ENCODE results near the gene TNS3.

TNS3 gene

GRCh38 chr7:47294556-47295222, 287.2 kb downstream of the TNS3 start:
- Mint-ChIP-seq H3K4me1 (no peaks in the 10 kb centered on the region), H3K27me3 (no peaks in the 10 kb centered on the region), H3K9me3 (no peaks in the 10 kb centered on the region), H3K36me3 (no peaks in the 10 kb centered on the region), H3K27ac (no peak overlapping the region), H3K4me3 (no peak overlapping the region)

- no peaks in the 10 kb centered on the region for H3K4me1 Mint-ChIP-seq
- H3K36me3 Mint-ChIP-seq: no peaks in the 10 kb centered on the region
- H3K4me3 Mint-ChIP-seq: no peak overlapping the region
- H3K27me3 Mint-ChIP-seq: no peaks in the 10 kb centered on the region
- no peak overlapping the region for H3K27ac Mint-ChIP-seq
- H3K9me3 Mint-ChIP-seq: no peaks in the 10 kb centered on the region
These were observed 287.9 kb downstream of the TNS3 start for GRCh38 chr7:47293884-47294555.

GRCh38 chr7:47292832-47293309, 289.0 kb downstream of the TNS3 start:
- Mint-ChIP-seq H3K36me3 (no peaks in the 10 kb centered on the region), H3K9me3 (no peaks in the 10 kb centered on the region), H3K27me3 (no peaks in the 10 kb centered on the region)

GRCh38 chr7:47291461-47292081, 290.3 kb downstream of the TNS3 start:
- no peaks in the 10 kb centered on the region for H3K36me3 Mint-ChIP-seq
- H3K27me3 Mint-ChIP-seq: no peaks in the 10 kb centered on the region
- H3K4me3 Mint-ChIP-seq: no peak overlapping the region
- no peaks in the 10 kb centered on the region for H3K9me3 Mint-ChIP-seq
- H3K27ac Mint-ChIP-seq: no peak overlapping the region
- H3K4me1 Mint-ChIP-seq: no peaks in the 10 kb centered on the region

More at GRCh38 chr7:47292832-47293309, 289.0 kb downstream of the TNS3 start:
- Mint-ChIP-seq H3K4me1 (no peaks in the 10 kb centered on the region), H3K4me3 (no peak overlapping the region), H3K27ac (no peak overlapping the region)

- no peaks in the 10 kb centered on the region for H3K27me3 Mint-ChIP-seq
- H3K4me1 Mint-ChIP-seq: no peaks in the 10 kb centered on the region
- H3K27ac Mint-ChIP-seq: no peak overlapping the region
- H3K36me3 Mint-ChIP-seq: no peaks in the 10 kb centered on the region
- no peaks in the 10 kb centered on the region for H3K9me3 Mint-ChIP-seq
- no peak overlapping the region for H3K4me3 Mint-ChIP-seq
These were observed 291.0 kb downstream of the TNS3 start for GRCh38 chr7:47290867-47291266.

GRCh38 chr7:47290466-47290865, 291.4 kb downstream of the TNS3 start:
- Mint-ChIP-seq H3K9me3 (no peaks in the 10 kb centered on the region), H3K4me3 (no peak overlapping the region), H3K4me1 (no peaks in the 10 kb centered on the region), H3K27me3 (no peaks in the 10 kb centered on the region), H3K27ac (no peak overlapping the region), H3K36me3 (no peaks in the 10 kb centered on the region)

- H3K4me1 Mint-ChIP-seq: no peaks in the 10 kb centered on the region
- H3K27me3 Mint-ChIP-seq: no peaks in the 10 kb centered on the region
- no peak overlapping the region for H3K27ac Mint-ChIP-seq
- no peak overlapping the region for H3K4me3 Mint-ChIP-seq
- H3K36me3 Mint-ChIP-seq: no peaks in the 10 kb centered on the region
- H3K9me3 Mint-ChIP-seq: no peaks in the 10 kb centered on the region
These were observed 293.9 kb downstream of the TNS3 start for GRCh38 chr7:47288060-47288459.

- Mint-ChIP-seq H3K4me3 (no peak overlapping the region), H3K36me3 (no peaks in the 10 kb centered on the region), H3K4me1 (no peaks in the 10 kb centered on the region), H3K9me3 (no peaks in the 10 kb centered on the region), H3K27ac (no peak overlapping the region), H3K27me3 (no peaks in the 10 kb centered on the region)
These were observed 295.9 kb downstream of the TNS3 start for GRCh38 chr7:47285860-47286491.

- Mint-ChIP-seq H3K4me3 (no peak overlapping the region), H3K27me3 (no peaks in the 10 kb centered on the region), H3K36me3 (no peaks in the 10 kb centered on the region), H3K4me1 (no peaks in the 10 kb centered on the region), H3K27ac (no peak overlapping the region), H3K9me3 (no peaks in the 10 kb centered on the region)
These were observed 296.9 kb downstream of the TNS3 start for GRCh38 chr7:47284691-47285635.

- H3K4me1 Mint-ChIP-seq: no peaks in the 10 kb centered on the region
- H3K36me3 Mint-ChIP-seq: no peaks in the 10 kb centered on the region
- no peak overlapping the region for H3K27ac Mint-ChIP-seq
- no peak overlapping the region for H3K4me3 Mint-ChIP-seq
- H3K9me3 Mint-ChIP-seq: no peaks in the 10 kb centered on the region
- no peaks in the 10 kb centered on the region for H3K27me3 Mint-ChIP-seq
These were observed 298.3 kb downstream of the TNS3 start for GRCh38 chr7:47283497-47284131.

GRCh38 chr7:47282790-47283496, 299.0 kb downstream of the TNS3 start:
- H3K4me1 Mint-ChIP-seq: no peaks in the 10 kb centered on the region

GRCh38 chr7:47281966-47282643, 299.8 kb downstream of the TNS3 start:
- no peak overlapping the region for H3K4me3 Mint-ChIP-seq
- no peaks in the 10 kb centered on the region for H3K36me3 Mint-ChIP-seq
- no peak overlapping the region for H3K27ac Mint-ChIP-seq
- no peaks in the 10 kb centered on the region for H3K9me3 Mint-ChIP-seq
- no peaks in the 10 kb centered on the region for H3K27me3 Mint-ChIP-seq
- no peaks in the 10 kb centered on the region for H3K4me1 Mint-ChIP-seq

More at GRCh38 chr7:47282790-47283496, 299.0 kb downstream of the TNS3 start:
- H3K9me3 Mint-ChIP-seq: no peaks in the 10 kb centered on the region
- no peak overlapping the region for H3K27ac Mint-ChIP-seq
- H3K36me3 Mint-ChIP-seq: no peaks in the 10 kb centered on the region
- H3K27me3 Mint-ChIP-seq: no peaks in the 10 kb centered on the region
- no peak overlapping the region for H3K4me3 Mint-ChIP-seq

GRCh38 chr7:47281161-47281560, 300.8 kb downstream of the TNS3 start:
- Mint-ChIP-seq H3K9me3 (no peaks in the 10 kb centered on the region), H3K27me3 (no peaks in the 10 kb centered on the region), H3K4me1 (no peaks in the 10 kb centered on the region), H3K36me3 (no peaks in the 10 kb centered on the region), H3K27ac (no peak overlapping the region), H3K4me3 (no peak overlapping the region)

- no peaks in the 10 kb centered on the region for H3K4me1 Mint-ChIP-seq
- no peak overlapping the region for H3K4me3 Mint-ChIP-seq
- H3K36me3 Mint-ChIP-seq: no peaks in the 10 kb centered on the region
- no peak overlapping the region for H3K27ac Mint-ChIP-seq
- H3K27me3 Mint-ChIP-seq: no peaks in the 10 kb centered on the region
- no peaks in the 10 kb centered on the region for H3K9me3 Mint-ChIP-seq
These were observed 301.8 kb downstream of the TNS3 start for GRCh38 chr7:47280114-47280513.

All from activated naive CD4-positive, alpha-beta T cell treated with anti-CD3 and anti-CD28 coated beads, Interleukin-2, amount 50 U/mL, for 24 hours (primary cell).